Uterus (tissue), 2 donors: ENCODE data around the gene CABP7.

ENCODE experiments used
- CTCF ChIP-seq, 4 experiments: fragments of 200-600 bp in 2 of 4; fragments of 450-650 bp in 2 of 4; sonication (generic) in 2 of 4; IDR thresholded peaks; one replicate each; pipeline ENCODE4 v1.5.1; 2016 to 2019; ENCODE audit warnings: antibody characterized with exemption in 4 of 4, mild to moderate bottlenecking in 2 of 4, moderate library complexity in 1 of 4
- POLR2A ChIP-seq, 2 donors: fragments of 450-650 bp; IDR thresholded peaks; one replicate each; pipeline ENCODE4 v1.6.1; 2016; ENCODE audit warnings: antibody characterized with exemption in 2 of 2, mild to moderate bottlenecking in 1 of 2, moderate library complexity in 1 of 2

GRCh38 chr22:29734406-29734805 is 14.6 kb downstream of the CABP7 start:
- TF ChIP-seq CTCF (IDR thresholded peaks at IDR 0.05): no peak
- TF ChIP-seq POLR2A (IDR thresholded peaks at IDR 0.05): no peak
